Activated naive CD8-positive, alpha-beta T cell treated with anti-CD3 and anti-CD28 coated beads for 36 hours (primary cell): ENCODE results near the gene ZNF616. TPM values are rescaled to one million over a fixed set of nuclear protein-coding genes. Genes with fewer than 3 reads are reported as not detected.
"Not testable (repeated sequence)": the region's sequence is repeated elsewhere in the genome, so short reads cannot be mapped to it uniquely, and the experiment has no call there.

Experiments
- DNase-seq: peaks from one replicate; pipeline ENCODE4 v3.0.0; 2021
- H3K27ac Mint-ChIP-seq: one replicate; pipeline ENCODE4 v1.8.0; 2022; ENCODE audit warnings: mild to moderate bottlenecking, moderate library complexity, mixed read lengths
- H3K27me3 Mint-ChIP-seq: one replicate; pipeline ENCODE4 v1.8.0; 2022; ENCODE audit warnings: mild to moderate bottlenecking, mixed read lengths
- H3K36me3 Mint-ChIP-seq: one replicate; pipeline ENCODE4 v1.8.0; 2021; ENCODE audit warnings: mild to moderate bottlenecking, mixed read lengths
- H3K4me1 Mint-ChIP-seq: one replicate; pipeline ENCODE4 v1.8.0; 2021; ENCODE audit warnings: mixed read lengths
- H3K4me3 Mint-ChIP-seq: one replicate; pipeline ENCODE4 v1.8.0; 2022; ENCODE audit warnings: mild to moderate bottlenecking, moderate library complexity, mixed read lengths
- H3K9me3 Mint-ChIP-seq: one replicate; pipeline ENCODE4 v1.8.0; 2022; ENCODE audit warnings: mixed read lengths
- total RNA-seq, 2 experiments: library from RNA; stranded (reverse); gene quantifications; one replicate each; pipeline ENCODE4 v1.2.3, GENCODE V29; 2021

Gene ZNF616
- total RNA-seq, 2 experiments from 2014 or later: 9.0 to 9.5 TPM

- H3K27ac Mint-ChIP-seq: peak overlapping the region; percentile 90
- no peak for DNase-seq
- peaks cover 29% of the 10 kb centered on the region for H3K4me1 Mint-ChIP-seq
- peak overlapping the region; percentile 95 for H3K4me3 Mint-ChIP-seq
- peaks cover 26% of the 10 kb centered on the region for H3K9me3 Mint-ChIP-seq
- H3K27me3 Mint-ChIP-seq: no peaks in the 10 kb centered on the region
- peaks cover 57% of the 10 kb centered on the region for H3K36me3 Mint-ChIP-seq
Measured at GRCh38 chr19:52138983-52139251, 821 bp downstream of the ZNF616 start.

- Mint-ChIP-seq H3K4me3 (peak overlapping the region; percentile 95), H3K4me1 (peaks cover 29% of the 10 kb centered on the region), H3K27ac (peak overlapping the region; percentile 90), H3K9me3 (peaks cover 28% of the 10 kb centered on the region), H3K27me3 (no peaks in the 10 kb centered on the region), H3K36me3 (peaks cover 62% of the 10 kb centered on the region)
- DNase-seq: peak; percentile 50
Measured at GRCh38 chr19:52138278-52138982, 1.3 kb downstream of the ZNF616 start.

GRCh38 chr19:52120286-52120685 lies 19.5 kb downstream of the ZNF616 start:
- peaks cover 71% of the 10 kb centered on the region for H3K9me3 Mint-ChIP-seq
- H3K27me3 Mint-ChIP-seq: no peaks in the 10 kb centered on the region
- no peaks in the 10 kb centered on the region for H3K4me1 Mint-ChIP-seq
- H3K36me3 Mint-ChIP-seq: peaks cover 96% of the 10 kb centered on the region
- no peak overlapping the region for H3K27ac Mint-ChIP-seq
- no peak for DNase-seq
- no peak overlapping the region for H3K4me3 Mint-ChIP-seq

- DNase-seq: no peak
- Mint-ChIP-seq H3K27ac (no peak overlapping the region), H3K4me3 (no peak overlapping the region), H3K9me3 (peaks cover 78% of the 10 kb centered on the region), H3K36me3 (peaks cover 75% of the 10 kb centered on the region), H3K27me3 (no peaks in the 10 kb centered on the region), H3K4me1 (no peaks in the 10 kb centered on the region)
Measured at GRCh38 chr19:52115526-52116053, 24.1 kb downstream of the ZNF616 start.

GRCh38 chr19:52114691-52115090 lies 25.0 kb downstream of the ZNF616 start:
- H3K4me3 Mint-ChIP-seq: no peak overlapping the region
- H3K9me3 Mint-ChIP-seq: peaks cover 76% of the 10 kb centered on the region
- no peak overlapping the region for H3K27ac Mint-ChIP-seq
- no peaks in the 10 kb centered on the region for H3K27me3 Mint-ChIP-seq
- H3K4me1 Mint-ChIP-seq: no peaks in the 10 kb centered on the region
- DNase-seq: no peak
- H3K36me3 Mint-ChIP-seq: peaks cover 70% of the 10 kb centered on the region

- H3K4me3 Mint-ChIP-seq: no peak overlapping the region
- H3K36me3 Mint-ChIP-seq: peaks cover 52% of the 10 kb centered on the region
- DNase-seq: no peak
- H3K9me3 Mint-ChIP-seq: peaks cover 68% of the 10 kb centered on the region
- no peaks in the 10 kb centered on the region for H3K27me3 Mint-ChIP-seq
- no peaks in the 10 kb centered on the region for H3K4me1 Mint-ChIP-seq
- H3K27ac Mint-ChIP-seq: no peak overlapping the region
Measured at GRCh38 chr19:52112624-52113023, 27.1 kb downstream of the ZNF616 start.

GRCh38 chr19:52110780-52111179 lies 29.0 kb downstream of the ZNF616 start:
- Mint-ChIP-seq H3K27ac (no peak overlapping the region), H3K4me1 (no peaks in the 10 kb centered on the region), H3K4me3 (no peak overlapping the region), H3K36me3 (peaks cover 43% of the 10 kb centered on the region), H3K27me3 (no peaks in the 10 kb centered on the region), H3K9me3 (peaks cover 66% of the 10 kb centered on the region)
- no peak for DNase-seq

- Mint-ChIP-seq H3K36me3 (peaks cover 14% of the 10 kb centered on the region), H3K27me3 (no peaks in the 10 kb centered on the region), H3K4me1 (no peaks in the 10 kb centered on the region), H3K4me3 (no peak overlapping the region), H3K27ac (no peak overlapping the region), H3K9me3 (peaks cover 39% of the 10 kb centered on the region)
- DNase-seq: no peak
Measured at GRCh38 chr19:52102782-52103181, 37.0 kb downstream of the ZNF616 start.

GRCh38 chr19:52101866-52102562 lies 37.7 kb downstream of the ZNF616 start:
- Mint-ChIP-seq H3K27me3 (no peaks in the 10 kb centered on the region), H3K4me3 (no peak overlapping the region), H3K4me1 (no peaks in the 10 kb centered on the region), H3K9me3 (peaks cover 36% of the 10 kb centered on the region), H3K36me3 (peaks cover 11% of the 10 kb centered on the region), H3K27ac (no peak overlapping the region)
- no peak for DNase-seq

- H3K4me1 Mint-ChIP-seq: no peaks in the 10 kb centered on the region
- no peak overlapping the region for H3K27ac Mint-ChIP-seq
- H3K9me3 Mint-ChIP-seq: peaks cover 37% of the 10 kb centered on the region
- peaks cover 22% of the 10 kb centered on the region for H3K36me3 Mint-ChIP-seq
- H3K27me3 Mint-ChIP-seq: no peaks in the 10 kb centered on the region
- no peak overlapping the region for H3K4me3 Mint-ChIP-seq
- no peak for DNase-seq
Measured at GRCh38 chr19:52099497-52100138, 40.1 kb downstream of the ZNF616 start.

GRCh38 chr19:52096416-52096815 lies 43.3 kb downstream of the ZNF616 start:
- peak overlapping the region; percentile 2 for H3K4me3 Mint-ChIP-seq
- H3K27ac Mint-ChIP-seq: peak overlapping the region; percentile 20
- not testable (repeated sequence) for DNase-seq, H3K4me1 Mint-ChIP-seq, H3K27me3 Mint-ChIP-seq
- peaks cover 53% of the 10 kb centered on the region for H3K9me3 Mint-ChIP-seq
- H3K36me3 Mint-ChIP-seq: peaks cover 52% of the 10 kb centered on the region

GRCh38 chr19:52095172-52096014 lies 44.3 kb downstream of the ZNF616 start, which contains the start of gene ZNF841:
Gene ZNF841 (minus strand): TSS chr19:52095765. CDS start chr19:52084801, 10,964 bp downstream.
- H3K4me1 Mint-ChIP-seq: peaks cover 10% of the 10 kb centered on the region
- peak within 1 kb of the TSS; percentile 93 for H3K27ac Mint-ChIP-seq
- peak; percentile 93 for DNase-seq
- peaks cover 61% of the 10 kb centered on the region for H3K9me3 Mint-ChIP-seq
- peak within 1 kb of the TSS; percentile 84 for H3K4me3 Mint-ChIP-seq
- peaks cover 62% of the 10 kb centered on the region for H3K36me3 Mint-ChIP-seq
- no peaks in the 10 kb centered on the region for H3K27me3 Mint-ChIP-seq

- Mint-ChIP-seq H3K27me3 (no peaks in the 10 kb centered on the region), H3K4me1 (peaks cover 10% of the 10 kb centered on the region), H3K4me3 (peak overlapping the region; percentile 84), H3K36me3 (peaks cover 68% of the 10 kb centered on the region), H3K9me3 (peaks cover 63% of the 10 kb centered on the region), H3K27ac (peak overlapping the region; percentile 93)
- DNase-seq: no peak
Measured at GRCh38 chr19:52094526-52095130, 45.1 kb downstream of the ZNF616 start.

- H3K9me3 Mint-ChIP-seq: peaks cover 75% of the 10 kb centered on the region
- no peak overlapping the region for H3K27ac Mint-ChIP-seq
- no peaks in the 10 kb centered on the region for H3K27me3 Mint-ChIP-seq
- no peak for DNase-seq
- peaks cover 97% of the 10 kb centered on the region for H3K36me3 Mint-ChIP-seq
- no peak overlapping the region for H3K4me3 Mint-ChIP-seq
- no peaks in the 10 kb centered on the region for H3K4me1 Mint-ChIP-seq
Measured at GRCh38 chr19:52086481-52086880, 53.3 kb downstream of the ZNF616 start.
